DOHH2 (cell line): Measurements from ENCODE around the gene HOXC6.

ENCODE experiments used
- CTCF ChIP-seq: fragments of 200-600 bp; sonication (generic); IDR thresholded peaks from one replicate; pipeline ENCODE4 v1.5.1; 2014; ENCODE audit warnings: antibody characterized with exemption, mild to moderate bottlenecking, low read depth, low read length; ENCODE audit not compliant: poor library complexity, severe bottlenecking
- EZH2phosphoT487 ChIP-seq: fragments of 200-600 bp; sonication (generic); IDR thresholded peaks from 2 replicates; pipeline ENCODE4 v1.6.1; 2017; ENCODE audit warnings: borderline replicate concordance, mild to moderate bottlenecking, antibody characterized with exemption, low read length, moderate library complexity, mixed read lengths

GRCh38 chr12:54034785-54035310 lies 6.6 kb downstream of the HOXC6 start:
- TF ChIP-seq CTCF (no peak), EZH2phosphoT487 (no peak)
